HG03442 (cell line): ENCODE data around the gene MAP3K6.

Experiments used
- ATAC-seq: cut with Tn5 transposase; IDR thresholded peaks from one replicate; pipeline ENCODE4 v1.9.1; 2021; ENCODE audit warnings: mild to moderate bottlenecking, moderate library complexity; ENCODE audit not compliant: unreplicated experiment

MAP3K6 gene

GRCh38 chr1:27341525-27342252 is 25.1 kb downstream of the MAP3K6 start, which contains the start of gene SYTL1:
Gene SYTL1 (plus strand): TSS chr1:27342022. CDS start chr1:27345335, 3,313 bp downstream.
- peak; percentile 47 for ATAC-seq

DNA sequence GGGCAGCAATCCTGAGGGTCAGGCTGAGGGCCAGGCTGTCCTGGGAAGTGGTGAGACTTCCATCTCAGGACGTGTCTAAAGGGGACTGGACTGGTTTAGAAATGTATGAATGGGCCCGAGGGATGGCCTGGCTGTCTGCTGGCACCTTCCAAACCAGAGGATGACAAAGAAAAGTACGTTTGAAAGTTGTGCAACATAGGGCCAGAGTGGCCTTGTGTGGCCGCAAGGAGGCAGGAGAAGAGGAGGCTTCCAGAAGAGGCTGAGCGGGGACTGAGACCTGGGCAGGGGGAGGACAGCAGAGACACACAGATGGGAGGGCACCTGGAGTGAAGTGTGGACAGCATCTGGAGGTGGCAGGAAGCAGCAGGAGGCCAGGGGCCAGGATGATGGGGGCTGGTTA is 27.5 kb downstream of the MAP3K6 start:
- ATAC-seq = no peak

DNA sequence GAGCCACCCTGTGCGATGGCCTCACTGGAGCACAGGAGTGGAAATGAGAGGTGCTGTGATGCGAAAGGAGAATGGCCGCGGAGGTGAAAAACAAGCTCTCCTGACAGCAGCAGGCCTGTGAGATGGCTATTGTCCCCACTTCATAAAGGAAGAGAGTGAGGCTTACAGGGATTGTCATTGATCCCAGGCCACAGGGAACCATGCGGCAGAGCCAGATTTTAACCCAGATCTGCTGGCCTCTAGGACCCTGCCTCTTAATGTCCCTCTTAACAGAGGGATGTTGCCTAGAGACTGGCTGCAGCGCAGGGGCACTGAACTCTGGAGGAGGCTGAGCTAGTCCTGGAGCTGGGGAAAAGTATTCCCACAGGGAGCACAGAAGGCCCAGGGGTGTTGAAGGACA is 28.0 kb downstream of the MAP3K6 start:
- ATAC-seq = no peak

DNA sequence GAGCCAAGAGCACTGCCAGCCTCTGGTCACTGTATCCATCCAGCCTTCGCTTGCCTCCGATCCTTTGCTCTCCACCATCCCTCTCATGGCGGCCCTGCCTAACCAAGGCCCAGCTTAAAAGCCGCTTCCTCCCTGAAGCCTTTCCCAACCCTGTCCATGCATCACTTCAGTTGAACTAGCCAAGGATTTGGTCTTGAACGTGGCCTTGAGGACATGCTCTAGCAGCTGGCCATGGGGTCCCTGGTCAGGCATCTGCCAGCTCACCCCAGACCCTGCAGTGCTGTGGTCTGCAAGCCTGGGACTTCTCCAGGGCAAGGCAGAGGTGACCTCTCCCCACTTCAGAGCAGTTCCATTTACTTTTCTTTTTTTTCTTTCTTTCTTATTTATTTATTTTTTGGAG is 30.0 kb downstream of the MAP3K6 start:
- ATAC-seq = no peak

- ATAC-seq = no peak
Measured at GRCh38 chr1:27335506-27336422, 31.0 kb downstream of the MAP3K6 start.

GRCh38 chr1:27333717-27334279 is 33.0 kb downstream of the MAP3K6 start:
- ATAC-seq = no peak

- ATAC-seq = no peak
Measured at GRCh38 chr1:27332536-27333281, 34.1 kb downstream of the MAP3K6 start.

GRCh38 chr1:27331922-27332321 is 34.8 kb downstream of the MAP3K6 start:
- ATAC-seq = no peak

GRCh38 chr1:27331426-27331825 is 35.3 kb downstream of the MAP3K6 start:
- ATAC-seq = no peak

DNA sequence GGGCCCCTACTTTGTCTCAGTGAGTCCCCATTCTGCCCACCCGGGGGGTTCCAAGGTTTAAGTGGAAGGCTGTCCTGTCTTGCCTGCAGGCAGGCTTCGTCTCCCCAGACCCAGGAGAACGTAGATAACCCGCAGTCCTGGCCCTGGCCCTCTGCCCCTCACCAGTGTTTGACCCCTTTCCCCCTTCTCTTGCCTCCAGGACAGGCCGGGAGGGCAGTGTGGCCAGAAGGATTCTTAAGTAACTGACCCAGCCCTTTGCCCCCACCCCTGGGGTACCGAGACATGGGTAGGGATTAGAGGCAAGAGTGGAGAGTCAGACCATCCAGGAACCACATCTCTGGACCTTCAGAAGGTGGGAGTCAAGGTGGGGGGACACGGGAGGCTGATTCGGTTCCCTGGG is 36.0 kb downstream of the MAP3K6 start:
- ATAC-seq = no peak

DNA sequence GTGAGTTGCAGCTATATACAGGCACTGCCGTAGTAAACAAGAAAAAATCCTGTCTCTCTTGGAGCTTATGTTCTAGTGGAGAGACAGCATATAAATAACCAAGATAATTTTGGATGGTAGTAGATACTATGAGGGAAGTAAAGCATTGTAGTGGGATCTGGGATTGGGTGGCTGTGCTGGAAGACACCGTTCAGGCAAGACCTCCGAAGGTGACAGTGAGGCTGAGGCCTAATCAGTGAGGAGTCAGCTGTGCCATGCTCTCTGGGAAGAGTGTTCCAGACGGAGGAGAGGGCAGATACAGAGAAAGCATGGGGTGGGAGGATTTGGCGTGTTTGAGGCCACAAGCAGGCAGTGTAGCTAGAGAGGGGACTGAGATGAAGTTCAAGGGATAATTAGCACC is 38.8 kb downstream of the MAP3K6 start:
- ATAC-seq = no peak

GRCh38 chr1:27325286-27325685 is 41.5 kb downstream of the MAP3K6 start:
- no peak for ATAC-seq

DNA sequence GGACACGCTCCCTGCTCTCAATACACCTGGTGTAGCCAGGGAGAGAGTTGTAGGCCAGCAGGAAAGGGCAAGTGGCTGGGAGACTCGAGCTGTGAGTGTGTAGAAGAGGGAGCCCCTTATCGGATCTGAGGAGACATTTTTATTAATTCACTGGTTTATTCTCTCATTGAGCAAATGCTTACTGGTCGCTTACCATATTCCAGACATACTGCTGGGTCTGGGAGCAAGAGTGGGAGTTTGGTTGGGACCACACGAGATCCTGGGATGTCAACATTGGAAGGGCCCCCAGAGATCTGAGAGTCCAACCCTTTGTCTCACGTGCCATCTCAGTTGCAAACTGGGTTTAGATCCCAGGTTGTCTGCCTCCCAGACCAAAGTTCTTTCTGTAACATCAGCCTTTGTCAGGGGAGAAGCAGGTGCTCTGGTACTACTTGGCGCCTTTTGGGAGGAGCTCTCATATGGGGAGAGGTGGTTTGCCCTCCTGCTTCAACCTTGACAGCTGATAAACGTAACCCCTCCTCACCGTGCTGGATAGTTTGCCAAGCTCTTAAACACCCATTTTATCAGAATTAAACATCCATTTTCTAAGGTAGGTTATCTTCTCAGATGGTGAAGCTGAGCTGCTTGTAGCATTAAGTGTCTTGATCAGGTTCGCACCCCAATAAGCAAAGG is 44.1 kb downstream of the MAP3K6 start:
- no peak for ATAC-seq

DNA sequence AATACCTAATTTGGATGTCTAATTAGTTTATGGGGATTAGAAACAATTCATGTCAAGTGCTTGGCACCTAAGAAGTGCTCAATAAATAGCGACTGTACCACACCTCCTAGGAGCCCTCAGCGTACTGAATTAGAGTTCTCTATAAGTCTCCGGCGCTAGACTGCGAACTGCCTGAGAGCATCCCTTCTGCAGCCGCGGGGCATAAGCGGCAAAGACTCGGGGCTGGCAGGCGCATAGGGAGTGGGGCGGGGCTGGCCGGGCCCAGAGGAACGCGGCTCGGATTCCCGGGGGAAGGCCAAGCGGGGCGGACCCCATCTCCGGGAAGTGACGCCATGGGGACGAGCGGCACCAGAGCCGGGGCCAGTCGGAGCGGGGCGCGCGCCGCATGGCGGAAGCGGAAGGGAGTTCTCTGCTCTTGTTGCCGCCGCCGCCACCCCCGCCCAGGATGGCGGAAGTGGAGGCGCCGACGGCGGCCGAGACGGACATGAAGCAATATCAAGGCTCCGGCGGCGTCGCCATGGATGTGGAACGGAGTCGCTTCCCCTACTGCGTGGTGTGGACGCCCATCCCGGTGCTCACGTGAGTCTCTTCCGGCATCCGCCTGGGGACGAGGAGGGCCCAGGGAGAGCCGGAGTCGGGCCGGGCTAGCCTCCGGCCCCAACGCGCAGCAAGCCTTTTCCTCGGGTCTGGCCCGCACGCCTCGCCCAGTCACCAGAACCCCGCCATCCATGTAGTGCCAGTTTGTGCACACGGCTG is 44.8 kb downstream of the MAP3K6 start, which contains the start of gene TMEM222:
TMEM222 (plus strand) TSS at position 351 of the 756 bp plus-strand sequence; CDS start at position 386, 35 bp downstream.
- peak; percentile 89 for ATAC-seq

- ATAC-seq = no peak
Measured at GRCh38 chr1:27318596-27318995, 48.2 kb downstream of the MAP3K6 start.

DNA sequence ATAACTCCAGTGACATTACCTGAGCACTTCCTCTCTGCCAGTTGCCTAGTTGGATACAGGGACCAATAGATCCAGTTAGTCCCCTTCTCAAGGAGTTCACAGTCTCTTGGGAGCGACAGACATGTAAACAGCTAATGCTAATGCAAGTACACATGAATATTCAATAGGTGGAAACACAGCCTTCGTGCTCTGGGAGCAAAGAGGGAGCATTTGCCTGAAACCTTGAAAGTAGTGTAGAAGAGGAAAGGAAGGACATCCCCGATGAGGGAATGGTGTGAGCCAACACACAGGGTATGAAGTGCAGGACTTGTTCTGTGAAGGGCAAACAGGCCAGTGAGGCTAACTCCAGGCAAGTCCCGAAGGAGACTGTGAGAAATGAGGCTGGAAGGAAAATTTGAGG is 48.6 kb downstream of the MAP3K6 start:
- no peak for ATAC-seq

DNA sequence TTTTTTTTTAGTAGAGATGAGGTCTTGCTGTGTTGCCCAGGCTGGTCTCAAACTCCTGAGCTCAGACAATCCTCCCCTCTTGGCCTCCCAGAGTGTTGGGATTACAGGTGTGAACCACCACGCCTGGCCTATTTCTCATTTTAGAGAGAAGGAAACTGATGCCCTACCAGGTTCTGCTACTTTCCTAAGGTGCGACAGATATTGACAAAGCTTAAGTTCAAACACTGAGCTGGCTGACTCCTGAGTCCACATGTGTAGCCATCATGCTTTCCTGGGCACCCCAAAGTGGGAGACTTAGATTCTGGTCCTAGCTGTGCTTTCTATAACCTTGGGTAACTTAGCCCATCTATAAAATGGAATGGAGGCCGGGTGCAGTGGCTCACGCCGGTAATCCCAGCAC is 49.9 kb downstream of the MAP3K6 start:
- ATAC-seq = no peak

DNA sequence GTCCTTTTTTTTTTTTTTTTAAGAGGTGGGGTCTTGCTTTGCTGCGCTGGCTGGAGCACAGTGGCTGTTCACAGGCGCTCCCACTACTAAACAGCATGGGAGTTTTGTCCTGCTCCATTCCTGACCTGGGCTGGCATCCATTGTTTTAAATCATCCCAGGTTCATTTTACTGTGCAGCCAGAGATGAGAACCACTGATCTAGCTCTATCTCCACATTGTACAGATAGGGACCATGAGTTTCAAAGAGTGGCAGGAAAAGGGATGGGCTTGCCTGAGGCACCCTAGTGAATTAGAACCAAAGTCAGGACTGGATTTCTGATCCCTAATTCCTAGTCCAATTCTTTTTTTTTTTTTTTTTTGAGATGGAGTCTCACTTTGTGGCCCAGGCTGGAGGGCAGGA is 52.0 kb downstream of the MAP3K6 start:
- no peak for ATAC-seq

- ATAC-seq = no peak
Measured at GRCh38 chr1:27314169-27314568, 52.6 kb downstream of the MAP3K6 start.
